ENCODE data around the gene SEC61B. TPM values are rescaled to one million over a fixed set of nuclear protein-coding genes. Genes with fewer than 3 reads are reported as not detected.
A peak's percentile ranks its signal among the peaks of the same experiment; 100 is the strongest.

Gene SEC61B
- total RNA-seq: 100 to 1,000 TPM; 161 to 166 TPM

GRCh38 chr9:99221621-99222415, at the start of gene SEC61B, which contains the start of gene ALG2:
Gene SEC61B (plus strand): TSS chr9:99222282. CDS start chr9:99222364, 82 bp downstream.
Gene ALG2 (minus strand): TSS chr9:99221942. CDS start chr9:99221894, 48 bp downstream.
- no peaks in the 10 kb centered on the region for H3K9me3 Mint-ChIP-seq
- peaks cover 49% of the 10 kb centered on the region for H3K36me3 Mint-ChIP-seq
- H3K4me1 Mint-ChIP-seq (ENCODE audit: low read depth): peaks cover 66% of the 10 kb centered on the region
- H3K27me3 Mint-ChIP-seq: no peaks in the 10 kb centered on the region
- POLR2A ChIA-PET: interaction anchor here (0.9 to 1.9 kb wide), 9 partner anchors 8 to 40 kb away, joined by 3 to 10 read pairs (median 5); no protein-coding TSS in a partner anchor
- peak; percentile 94 for DNase-seq
- CTCF ChIA-PET: interaction anchor here (0.6 to 3.1 kb wide), 5 partner anchors 10 to 246 kb away, joined by 4 to 32 read pairs (median 5); no protein-coding TSS in a partner anchor
- intact Hi-C loops (cut with micrococcal nuclease): loop anchor here (1.0 to 2.0 kb wide), 4 partner anchors 32 to 877 kb away; partner anchors contain the start of gene INVS
- H3K4me3 Mint-ChIP-seq: peak within 1 kb of the TSS; percentile 97
- H3K27ac Mint-ChIP-seq: peak within 1 kb of the TSS; percentile 95

- H3K9me3 Mint-ChIP-seq: no peaks in the 10 kb centered on the region
- H3K27me3 Mint-ChIP-seq: peaks cover 8% of the 10 kb centered on the region
- intact Hi-C loops (cut with micrococcal nuclease): no loop called here
- H3K36me3 Mint-ChIP-seq: no peaks in the 10 kb centered on the region
- POLR2A ChIA-PET: interaction anchor here (0.6 kb wide), 1 partner anchor 468 kb away, joined by 3 read pairs; no protein-coding TSS in a partner anchor
- DNase-seq: no peak
- H3K4me1 Mint-ChIP-seq (ENCODE audit: low read depth): peaks cover 8% of the 10 kb centered on the region
- no peak overlapping the region for H3K4me3 Mint-ChIP-seq
- CTCF ChIA-PET: interaction anchor here (1.4 to 3.9 kb wide), 3 partner anchors 9 to 175 kb away, joined by 3 to 20 read pairs (median 6); no protein-coding TSS in a partner anchor
- H3K27ac Mint-ChIP-seq: no peak overlapping the region
Measured at GRCh38 chr9:99173570-99174504, 48.2 kb upstream of the SEC61B start.

DNA sequence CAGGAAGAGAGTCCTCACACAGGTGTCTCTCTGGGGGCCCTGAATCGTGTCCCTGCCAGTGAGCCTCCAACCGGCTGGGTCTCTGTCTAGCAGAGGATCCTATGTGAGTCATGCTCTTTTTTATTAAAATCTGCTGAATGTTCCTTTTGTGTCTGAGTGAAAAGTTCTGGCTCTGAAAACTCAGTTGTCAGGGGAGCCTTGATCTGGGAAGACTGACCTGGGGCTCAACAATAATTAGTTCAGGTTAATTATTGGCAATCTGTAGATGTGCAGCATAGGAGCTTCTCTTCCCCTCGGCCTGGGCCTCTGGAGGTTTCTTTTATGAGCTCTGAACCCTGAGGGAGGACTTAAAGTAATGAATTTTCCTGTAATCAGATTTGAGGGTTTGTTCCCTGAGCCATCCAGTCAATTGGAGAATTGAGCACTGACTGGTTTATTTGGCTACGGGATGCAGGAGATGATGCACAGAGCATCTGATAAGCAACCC, 45.5 kb upstream of the SEC61B start:
- peaks cover 32% of the 10 kb centered on the region for H3K4me1 Mint-ChIP-seq (ENCODE audit: low read depth)
- no peaks in the 10 kb centered on the region for H3K9me3 Mint-ChIP-seq
- H3K4me3 Mint-ChIP-seq: no peak overlapping the region
- intact Hi-C loops (cut with micrococcal nuclease): no loop called here
- peaks cover 8% of the 10 kb centered on the region for H3K27me3 Mint-ChIP-seq
- DNase-seq: no peak
- no peaks in the 10 kb centered on the region for H3K36me3 Mint-ChIP-seq
- no peak overlapping the region for H3K27ac Mint-ChIP-seq
- ChIA-PET CTCF (no interaction called here), POLR2A (no interaction called here)

DNA sequence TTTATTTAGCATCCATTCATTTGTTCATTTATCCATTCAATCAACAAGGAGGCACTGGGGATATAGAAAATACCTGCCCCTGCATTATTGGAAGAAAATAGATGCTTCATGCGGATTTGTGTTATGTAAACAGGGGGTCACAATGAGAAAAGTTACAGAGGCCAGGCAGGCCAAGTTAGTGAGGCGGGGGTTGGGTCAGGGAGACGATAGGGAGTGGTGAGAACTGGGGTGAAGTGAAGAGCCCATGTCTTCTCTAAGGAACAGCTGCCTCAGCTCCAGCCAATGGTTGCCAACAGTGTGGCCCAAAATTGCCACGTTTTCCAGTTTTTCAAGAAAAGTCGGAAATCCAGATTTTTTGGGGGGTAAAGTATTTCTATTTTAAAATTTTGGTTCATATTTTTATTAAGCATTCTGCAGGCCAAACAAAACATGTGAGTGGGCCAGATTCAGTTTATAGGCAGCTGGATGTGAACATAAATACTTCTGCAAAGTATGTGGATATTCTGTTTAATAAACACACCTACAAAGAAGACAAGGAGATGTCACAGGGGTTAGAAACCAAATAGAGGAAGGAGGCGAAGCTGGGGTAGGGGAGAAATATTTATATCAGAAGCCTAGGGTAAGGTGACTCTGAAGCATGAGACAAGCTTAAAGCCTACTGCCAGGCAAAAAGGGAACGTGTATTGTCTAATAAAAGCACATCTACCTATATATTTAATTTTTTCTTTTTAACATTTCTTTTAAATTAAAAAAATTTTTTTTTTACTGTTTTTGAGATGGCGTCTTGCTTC, 44.3 kb upstream of the SEC61B start:
- POLR2A ChIA-PET: no interaction called here
- no peak overlapping the region for H3K4me3 Mint-ChIP-seq
- H3K27ac Mint-ChIP-seq: no peak overlapping the region
- H3K36me3 Mint-ChIP-seq: no peaks in the 10 kb centered on the region
- CTCF ChIA-PET: interaction anchor here (1.5 kb wide), 1 partner anchor 10 kb away, joined by 4 read pairs; no protein-coding TSS in a partner anchor
- no peak for DNase-seq
- peaks cover 5% of the 10 kb centered on the region for H3K27me3 Mint-ChIP-seq
- H3K4me1 Mint-ChIP-seq (ENCODE audit: low read depth): peaks cover 42% of the 10 kb centered on the region
- intact Hi-C loops (cut with micrococcal nuclease): no loop called here
- no peaks in the 10 kb centered on the region for H3K9me3 Mint-ChIP-seq

GRCh38 chr9:99178912-99179872, 42.9 kb upstream of the SEC61B start:
- Mint-ChIP-seq H3K27ac (no peak overlapping the region), H3K4me1 (ENCODE audit: low read depth) (peaks cover 43% of the 10 kb centered on the region), H3K9me3 (no peaks in the 10 kb centered on the region), H3K4me3 (no peak overlapping the region), H3K27me3 (no peaks in the 10 kb centered on the region), H3K36me3 (no peaks in the 10 kb centered on the region)
- DNase-seq: no peak
- CTCF ChIA-PET: interaction anchor here (1.5 kb wide), 1 partner anchor 9 kb away, joined by 4 read pairs; no protein-coding TSS in a partner anchor
- POLR2A ChIA-PET: no interaction called here
- intact Hi-C loops (cut with micrococcal nuclease): no loop called here

DNA sequence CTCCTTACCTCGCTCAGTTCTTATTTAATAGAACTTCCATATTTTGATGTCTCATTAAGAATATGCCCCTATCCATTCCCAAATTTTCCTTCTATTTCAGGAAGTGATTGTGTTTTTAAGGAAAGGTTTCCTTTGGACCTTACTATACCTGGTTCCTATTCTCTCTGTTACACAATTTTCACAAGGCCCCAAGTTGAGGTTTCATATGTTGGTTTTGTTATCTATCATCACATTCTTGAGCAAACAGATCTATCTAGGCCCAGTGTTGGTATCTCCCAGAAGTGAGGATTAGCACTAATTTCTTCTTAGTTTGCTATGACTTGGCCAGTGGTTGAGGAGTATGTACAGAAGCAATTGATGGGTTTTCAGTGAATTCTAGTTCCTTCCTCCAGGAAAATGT, 41.9 kb upstream of the SEC61B start:
- no peak for DNase-seq
- Mint-ChIP-seq H3K4me1 (ENCODE audit: low read depth) (peaks cover 43% of the 10 kb centered on the region), H3K27me3 (no peaks in the 10 kb centered on the region), H3K4me3 (no peak overlapping the region), H3K27ac (peak overlapping the region; percentile 23), H3K36me3 (no peaks in the 10 kb centered on the region), H3K9me3 (no peaks in the 10 kb centered on the region)
- ChIA-PET CTCF (no interaction called here), POLR2A (no interaction called here)
- intact Hi-C loops (cut with micrococcal nuclease): loop anchor here (5.0 to 10.0 kb wide), 6 partner anchors 642 to 1415 kb away; partner anchors contain the start of gene NR4A3

GRCh38 chr9:99180662-99181061, 41.4 kb upstream of the SEC61B start:
- H3K4me3 Mint-ChIP-seq: no peak overlapping the region
- H3K4me1 Mint-ChIP-seq (ENCODE audit: low read depth): peaks cover 43% of the 10 kb centered on the region
- intact Hi-C loops (cut with micrococcal nuclease): loop anchor here (5.0 to 10.0 kb wide), 6 partner anchors 642 to 1414 kb away; partner anchors contain the start of gene NR4A3
- ChIA-PET CTCF (no interaction called here), POLR2A (no interaction called here)
- H3K9me3 Mint-ChIP-seq: no peaks in the 10 kb centered on the region
- DNase-seq: no peak
- no peaks in the 10 kb centered on the region for H3K36me3 Mint-ChIP-seq
- H3K27ac Mint-ChIP-seq: peak overlapping the region; percentile 23
- no peaks in the 10 kb centered on the region for H3K27me3 Mint-ChIP-seq

DNA sequence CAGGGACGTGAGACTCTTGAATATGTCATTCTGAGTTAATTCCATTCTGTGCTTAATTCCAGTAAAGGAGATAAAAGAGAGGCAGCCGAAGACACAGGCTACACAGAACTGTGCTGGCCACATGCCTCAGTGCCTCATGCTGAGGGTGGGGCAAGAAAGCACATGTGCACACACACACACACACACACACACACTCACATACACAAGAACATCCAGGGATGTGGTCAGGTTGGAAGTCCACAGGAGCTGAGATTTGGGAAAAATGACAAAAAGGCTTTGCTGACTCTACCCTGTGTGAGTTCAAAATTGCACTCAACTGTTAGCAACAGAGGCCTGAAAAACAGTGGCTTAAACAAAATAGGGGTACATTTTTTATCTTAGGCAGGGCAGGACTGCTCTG, 40.9 kb upstream of the SEC61B start:
- H3K36me3 Mint-ChIP-seq: no peaks in the 10 kb centered on the region
- no peak for DNase-seq
- no peak overlapping the region for H3K27ac Mint-ChIP-seq
- POLR2A ChIA-PET: interaction anchor here (1.4 kb wide), 1 partner anchor 41 kb away, joined by 3 read pairs; the partner anchor contains the start of genes ALG2 and SEC61B
- H3K4me1 Mint-ChIP-seq (ENCODE audit: low read depth): peaks cover 43% of the 10 kb centered on the region
- H3K9me3 Mint-ChIP-seq: no peaks in the 10 kb centered on the region
- H3K27me3 Mint-ChIP-seq: no peaks in the 10 kb centered on the region
- intact Hi-C loops (cut with micrococcal nuclease): loop anchor here (5.0 to 10.0 kb wide), 6 partner anchors 641 to 1414 kb away; partner anchors contain the start of gene NR4A3
- CTCF ChIA-PET: interaction anchor here (0.6 to 5.1 kb wide), 4 partner anchors 18 to 688 kb away, joined by 3 to 35 read pairs (median 4); no protein-coding TSS in a partner anchor
- H3K4me3 Mint-ChIP-seq: no peak overlapping the region

DNA sequence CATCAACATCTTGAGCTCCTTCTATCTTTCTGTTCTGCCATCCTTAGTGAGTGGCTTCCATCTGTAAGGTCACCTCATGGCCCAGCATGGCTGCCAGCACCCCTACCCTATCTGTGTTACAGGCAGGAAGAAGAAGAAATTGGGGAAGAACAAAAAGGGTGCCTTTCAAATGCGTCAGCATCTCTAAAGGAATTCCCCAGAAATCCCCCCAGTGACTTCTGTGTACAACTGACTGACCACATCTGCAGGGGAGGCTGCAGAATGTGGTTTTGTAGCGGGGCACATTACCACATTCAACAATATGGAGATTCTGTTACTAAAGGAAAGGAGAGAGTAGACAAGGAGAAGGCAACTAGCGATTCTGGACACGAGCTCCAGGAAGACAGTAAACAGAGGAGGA, 40.5 kb upstream of the SEC61B start:
- intact Hi-C loops (cut with micrococcal nuclease): loop anchor here (1.0 to 10.0 kb wide), 7 partner anchors 73 to 1413 kb away; partner anchors contain the start of gene NR4A3
- no peak overlapping the region for H3K27ac Mint-ChIP-seq
- peak; percentile 32 for DNase-seq
- H3K4me1 Mint-ChIP-seq (ENCODE audit: low read depth): peaks cover 43% of the 10 kb centered on the region
- no peaks in the 10 kb centered on the region for H3K27me3 Mint-ChIP-seq
- CTCF ChIA-PET: interaction anchor here (0.6 to 5.1 kb wide), 6 partner anchors 18 to 984 kb away, joined by 3 to 35 read pairs (median 3); no protein-coding TSS in a partner anchor
- H3K36me3 Mint-ChIP-seq: no peaks in the 10 kb centered on the region
- H3K4me3 Mint-ChIP-seq: no peak overlapping the region
- no peaks in the 10 kb centered on the region for H3K9me3 Mint-ChIP-seq
- POLR2A ChIA-PET: interaction anchor here (1.4 kb wide), 1 partner anchor 41 kb away, joined by 3 read pairs; the partner anchor contains the start of genes ALG2 and SEC61B

- ChIA-PET POLR2A (interaction anchor here (1.4 kb wide), 1 partner anchor 40 kb away, joined by 3 read pairs; the partner anchor contains the start of genes ALG2 and SEC61B), CTCF (interaction anchor here (0.6 to 5.1 kb wide), 9 partner anchors 9 to 983 kb away, joined by 3 to 35 read pairs (median 3); no protein-coding TSS in a partner anchor)
- peaks cover 43% of the 10 kb centered on the region for H3K4me1 Mint-ChIP-seq (ENCODE audit: low read depth)
Measured at GRCh38 chr9:99182356-99182755, 39.7 kb upstream of the SEC61B start.

More at GRCh38 chr9:99182356-99182755, 39.7 kb upstream of the SEC61B start:
- Mint-ChIP-seq H3K27ac (no peak overlapping the region), H3K36me3 (no peaks in the 10 kb centered on the region), H3K4me3 (no peak overlapping the region), H3K27me3 (no peaks in the 10 kb centered on the region), H3K9me3 (no peaks in the 10 kb centered on the region)
- intact Hi-C loops (cut with micrococcal nuclease): loop anchor here (1.0 to 10.0 kb wide), 7 partner anchors 72 to 1412 kb away; partner anchors contain the start of gene NR4A3
- no peak for DNase-seq

Data from activated CD4-positive, alpha-beta memory T cell treated with anti-CD3 and anti-CD28 coated beads for 36 hours (primary cell).